GM18867 (cell line): ENCODE data around the gene KCNAB1.
"Not testable (repeated sequence)": the region's sequence is repeated elsewhere in the genome, so short reads cannot be mapped to it uniquely, and the experiment has no call there.

Source experiments
- ATAC-seq: cut with Tn5 transposase; IDR thresholded peaks from one replicate; pipeline ENCODE4 v1.9.1; 2021; ENCODE audit warnings: mild to moderate bottlenecking, moderate library complexity; ENCODE audit not compliant: unreplicated experiment

KCNAB1 gene

GRCh38 chr3:156174229-156174847, 54.0 kb downstream of the KCNAB1 start:
- no peak for ATAC-seq

GRCh38 chr3:156175570-156175969, 55.2 kb downstream of the KCNAB1 start:
- no peak for ATAC-seq

GRCh38 chr3:156176048-156176447, 55.7 kb downstream of the KCNAB1 start:
- no peak for ATAC-seq

GRCh38 chr3:156176629-156177210, 56.3 kb downstream of the KCNAB1 start:
- no peak for ATAC-seq

GRCh38 chr3:156180077-156180476, 59.7 kb downstream of the KCNAB1 start:
- ATAC-seq: no peak

- ATAC-seq: no peak
These were observed 61.1 kb downstream of the KCNAB1 start for GRCh38 chr3:156181509-156181908.

- no peak for ATAC-seq
These were observed 63.0 kb downstream of the KCNAB1 start for GRCh38 chr3:156183396-156183795.

GRCh38 chr3:156184156-156184555, 63.8 kb downstream of the KCNAB1 start:
- no peak for ATAC-seq

GRCh38 chr3:156187146-156187769, 66.9 kb downstream of the KCNAB1 start:
- ATAC-seq: no peak

- no peak for ATAC-seq
These were observed 68.4 kb downstream of the KCNAB1 start for GRCh38 chr3:156188757-156189156.

- no peak for ATAC-seq
These were observed 69.5 kb downstream of the KCNAB1 start for GRCh38 chr3:156189927-156190326.

GRCh38 chr3:156194945-156195344, 74.6 kb downstream of the KCNAB1 start:
- not testable (repeated sequence) for ATAC-seq

- not testable (repeated sequence) for ATAC-seq
These were observed 76.8 kb downstream of the KCNAB1 start for GRCh38 chr3:156197152-156197551.

- no peak for ATAC-seq
These were observed 81.3 kb downstream of the KCNAB1 start for GRCh38 chr3:156201411-156202405.

- no peak for ATAC-seq
These were observed 85.8 kb downstream of the KCNAB1 start for GRCh38 chr3:156206157-156206556.

- no peak for ATAC-seq
These were observed 87.7 kb downstream of the KCNAB1 start for GRCh38 chr3:156207802-156208685.

GRCh38 chr3:156209631-156210335, 89.4 kb downstream of the KCNAB1 start:
- no peak for ATAC-seq

- no peak for ATAC-seq
These were observed 91.2 kb downstream of the KCNAB1 start for GRCh38 chr3:156211583-156211982.

- ATAC-seq: no peak
These were observed 94.3 kb downstream of the KCNAB1 start for GRCh38 chr3:156214676-156215075.

- no peak for ATAC-seq
These were observed 95.4 kb downstream of the KCNAB1 start for GRCh38 chr3:156215751-156216150.
